HEK293T (cell line): ENCODE measurements around the gene CDYL2.

Experiments used
- BHLHE40 ChIP-seq: fragments of 450-650 bp; IDR thresholded peaks from 2 replicates; pipeline ENCODE4 v1.6.1; 2016; ENCODE audit warnings: mild to moderate bottlenecking, moderate library complexity, borderline replicate concordance
- ELF4 ChIP-seq: fragments of 450-650 bp; IDR thresholded peaks from 2 replicates; pipeline ENCODE4 v1.6.1; 2017; ENCODE audit warnings: antibody characterized with exemption
- FOXA1 ChIP-seq: fragments of 450-650 bp; IDR thresholded peaks from 2 replicates; pipeline ENCODE4 v1.6.1; 2016; ENCODE audit warnings: mild to moderate bottlenecking
- FOXK2 ChIP-seq: fragments of 450-650 bp; IDR thresholded peaks from 2 replicates; pipeline ENCODE4 v1.6.1; 2016; ENCODE audit warnings: mild to moderate bottlenecking
- FOXM1 ChIP-seq: fragments of 450-650 bp; IDR thresholded peaks from 2 replicates; pipeline ENCODE4 v1.6.1; 2017; ENCODE audit warnings: mild to moderate bottlenecking, borderline replicate concordance
- HDGF ChIP-seq: fragments of 450-650 bp; IDR thresholded peaks from 2 replicates; pipeline ENCODE4 v1.6.1; 2017; ENCODE audit warnings: antibody characterized with exemption, borderline replicate concordance
- L3MBTL2 ChIP-seq: fragments of 450-650 bp; conservative IDR thresholded peaks from 2 replicates; pipeline ENCODE4 v1.6.1; 2016; ENCODE audit warnings: mild to moderate bottlenecking
- PKNOX1 ChIP-seq: fragments of 450-650 bp; IDR thresholded peaks from 2 replicates; pipeline ENCODE4 v1.6.1; 2016
- SP1 ChIP-seq: fragments of 450-650 bp; IDR thresholded peaks from 2 replicates; pipeline ENCODE4 v1.6.1; 2017
- SUZ12 ChIP-seq: fragments of 450-650 bp; IDR thresholded peaks from 2 replicates; pipeline ENCODE4 v1.6.1; 2016; ENCODE audit warnings: mild to moderate bottlenecking
- TARDBP ChIP-seq: fragments of 450-650 bp; IDR thresholded peaks from 2 replicates; pipeline ENCODE4 v1.6.1; 2016
- ZNF384 ChIP-seq: fragments of 450-650 bp; IDR thresholded peaks from 2 replicates; pipeline ENCODE4 v1.6.1; 2016

DNA sequence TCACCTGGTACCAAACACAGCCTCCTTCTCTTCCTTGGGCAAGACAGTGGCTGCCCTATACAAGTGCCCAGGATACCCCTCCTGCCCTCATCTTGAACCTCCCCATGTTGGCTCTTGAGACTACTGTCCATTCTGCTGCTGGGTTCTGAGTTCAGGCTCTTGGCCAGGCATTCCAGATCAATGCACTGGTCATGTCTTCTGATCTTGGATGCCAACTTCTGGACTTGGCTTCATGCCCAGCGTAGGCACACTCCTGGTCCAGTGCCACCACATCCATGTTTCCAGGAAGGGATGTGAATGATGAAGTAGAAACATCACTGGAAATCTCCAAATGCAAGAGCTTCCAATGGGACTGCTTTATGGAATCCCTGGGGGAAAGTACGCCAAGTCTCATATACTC lies 212.1 kb downstream of the CDYL2 start:
- TF ChIP-seq SP1: no peak
- TF ChIP-seq FOXK2: no peak
- no peak for TF ChIP-seq FOXA1
- TF ChIP-seq TARDBP: no peak
- no peak for TF ChIP-seq ZNF384
- TF ChIP-seq PKNOX1: no peak
- no peak for TF ChIP-seq BHLHE40
- no peak for TF ChIP-seq HDGF
- no peak for TF ChIP-seq FOXM1
- TF ChIP-seq L3MBTL2: no peak
- no peak for TF ChIP-seq SUZ12
- no peak for TF ChIP-seq ELF4
